NCI-H2227 (cell line): Measurements from ENCODE around the gene NKRF.
"Not testable (repeated sequence)": the region's sequence is repeated elsewhere in the genome, so short reads cannot be mapped to it uniquely, and the experiment has no call there.

ENCODE experiments used
- DNase-seq: peaks from one replicate; lab custom pipeline; 2025; ENCODE audit not compliant: unreplicated experiment; lab: John Stamatoyannopoulos, UW

The NKRF gene

GRCh38 chrX:119606280-119607017 lies at the start of gene NKRF:
Gene NKRF (minus strand): TSS chrX:119606424.
- peak; percentile 99 for DNase-seq

GRCh38 chrX:119655125-119655524 lies 48.9 kb upstream of the NKRF start:
- DNase-seq: no peak

- DNase-seq: no peak
Measured at GRCh38 chrX:119654112-119654531, 47.9 kb upstream of the NKRF start.

- no peak for DNase-seq
Measured at GRCh38 chrX:119648421-119648775, 42.2 kb upstream of the NKRF start.

- no peak for DNase-seq
Measured at GRCh38 chrX:119647552-119648420, 41.6 kb upstream of the NKRF start.

- DNase-seq: no peak
Measured at GRCh38 chrX:119647089-119647488, 40.9 kb upstream of the NKRF start.

- DNase-seq: no peak
Measured at GRCh38 chrX:119646515-119646914, 40.3 kb upstream of the NKRF start.

GRCh38 chrX:119643696-119644095 lies 37.5 kb upstream of the NKRF start:
- DNase-seq: no peak

GRCh38 chrX:119640731-119641170 lies 34.5 kb upstream of the NKRF start:
- no peak for DNase-seq

- no peak for DNase-seq
Measured at GRCh38 chrX:119638725-119639471, 32.7 kb upstream of the NKRF start.

- DNase-seq: not testable (repeated sequence)
Measured at GRCh38 chrX:119637421-119637820, 31.2 kb upstream of the NKRF start.

- no peak for DNase-seq
Measured at GRCh38 chrX:119636419-119636818, 30.2 kb upstream of the NKRF start.

GRCh38 chrX:119635799-119636198 lies 29.6 kb upstream of the NKRF start:
- DNase-seq: no peak

- DNase-seq: no peak
Measured at GRCh38 chrX:119635179-119635578, 29.0 kb upstream of the NKRF start.

GRCh38 chrX:119625843-119626242 lies 19.6 kb upstream of the NKRF start:
- no peak for DNase-seq

GRCh38 chrX:119624951-119625668 lies 18.9 kb upstream of the NKRF start:
- DNase-seq: no peak

GRCh38 chrX:119624417-119624816 lies 18.2 kb upstream of the NKRF start:
- DNase-seq: no peak

GRCh38 chrX:119622356-119623232 lies 16.4 kb upstream of the NKRF start:
- DNase-seq: no peak

GRCh38 chrX:119618439-119618838 lies 12.2 kb upstream of the NKRF start:
- no peak for DNase-seq
